ENCODE measurements around the gene CSTF3. TPM values are rescaled to one million over a fixed set of nuclear protein-coding genes. Genes with fewer than 3 reads are reported as not detected.

CSTF3 gene
- total and polyA plus RNA-seq, 2 experiments from 2014 or later = 25.8 to 75.5 TPM

GRCh38 chr11:33158596-33159275, 2.5 kb downstream of the CSTF3 start:
- Histone ChIP-seq H3K4me1 (ENCODE audit: low read depth) (peaks cover 12% of the 10 kb centered on the region), H3K9me3 (ENCODE audit: low read depth) (no peaks in the 10 kb centered on the region), H3K27me3 (no peaks in the 10 kb centered on the region), H3K36me3 (no peaks in the 10 kb centered on the region), H3K27ac (no peak overlapping the region), H3K4me3 (peak overlapping the region; percentile 3)
- DNase-seq (ENCODE audit: low read depth in 1 of 2, low spot score in 1 of 2) = no peak
- no peak for TF ChIP-seq CTCF (IDR thresholded peaks at IDR 0.05; ENCODE audit: low read depth, low read length)

GRCh38 chr11:33157103-33158027, 3.9 kb downstream of the CSTF3 start:
- TF ChIP-seq CTCF (IDR thresholded peaks at IDR 0.05; ENCODE audit: low read depth, low read length) = no peak
- Histone ChIP-seq H3K36me3 (no peaks in the 10 kb centered on the region), H3K27me3 (no peaks in the 10 kb centered on the region), H3K4me3 (no peak overlapping the region), H3K27ac (no peak overlapping the region), H3K4me1 (ENCODE audit: low read depth) (peaks cover 12% of the 10 kb centered on the region), H3K9me3 (ENCODE audit: low read depth) (no peaks in the 10 kb centered on the region)
- no peak for DNase-seq (ENCODE audit: low read depth in 1 of 2, low spot score in 1 of 2)

GRCh38 chr11:33151399-33151798, 9.9 kb downstream of the CSTF3 start:
- no peak for DNase-seq (ENCODE audit: low read depth in 1 of 2, low spot score in 1 of 2)
- H3K27ac ChIP-seq = no peak overlapping the region
- H3K36me3 ChIP-seq = peaks cover 3% of the 10 kb centered on the region
- no peak for TF ChIP-seq CTCF (IDR thresholded peaks at IDR 0.05; ENCODE audit: low read depth, low read length)
- H3K9me3 ChIP-seq (ENCODE audit: low read depth) = no peaks in the 10 kb centered on the region
- H3K4me3 ChIP-seq = no peak overlapping the region
- H3K27me3 ChIP-seq = no peaks in the 10 kb centered on the region
- H3K4me1 ChIP-seq (ENCODE audit: low read depth) = no peaks in the 10 kb centered on the region

GRCh38 chr11:33147559-33147958, 13.7 kb downstream of the CSTF3 start:
- TF ChIP-seq CTCF (IDR thresholded peaks at IDR 0.05; ENCODE audit: low read depth, low read length) = no peak
- no peaks in the 10 kb centered on the region for H3K4me1 ChIP-seq (ENCODE audit: low read depth)
- H3K27me3 ChIP-seq = no peaks in the 10 kb centered on the region
- no peak for DNase-seq (ENCODE audit: low read depth in 1 of 2, low spot score in 1 of 2)
- no peak overlapping the region for H3K27ac ChIP-seq
- H3K9me3 ChIP-seq (ENCODE audit: low read depth) = no peaks in the 10 kb centered on the region
- H3K4me3 ChIP-seq = no peak overlapping the region
- peaks cover 3% of the 10 kb centered on the region for H3K36me3 ChIP-seq

- DNase-seq (ENCODE audit: low read depth in 1 of 2, low spot score in 1 of 2) = peak in 1 of 2 donors; percentile 15
- H3K27me3 ChIP-seq = no peaks in the 10 kb centered on the region
- no peak for TF ChIP-seq CTCF (IDR thresholded peaks at IDR 0.05; ENCODE audit: low read depth, low read length)
- H3K27ac ChIP-seq = peak overlapping the region; percentile 63
- H3K4me1 ChIP-seq (ENCODE audit: low read depth) = peaks cover 17% of the 10 kb centered on the region
- no peak overlapping the region for H3K4me3 ChIP-seq
- peaks cover 27% of the 10 kb centered on the region for H3K36me3 ChIP-seq
- no peaks in the 10 kb centered on the region for H3K9me3 ChIP-seq (ENCODE audit: low read depth)
Observed at GRCh38 chr11:33135768-33136443, 25.4 kb downstream of the CSTF3 start.
